IPS-NIHi11 (cell line): Measurements from ENCODE around the gene GSK3B.
A peak's percentile ranks its signal among the peaks of the same experiment; 100 is the strongest.

Experiments
- DNase-seq: peaks from one replicate; pipeline ENCODE4 v3.0.0; 2012; ENCODE audit warnings: mixed read lengths, low spot score

GSK3B gene

GRCh38 chr3:120095979-120096426 lies 1.8 kb upstream of the GSK3B start:
- DNase-seq: no peak

- DNase-seq: peak; percentile 72
Measured at GRCh38 chr3:120095226-120095978, 1.2 kb upstream of the GSK3B start.

GRCh38 chr3:120094776-120095225 lies 554 bp upstream of the GSK3B start:
- DNase-seq: peak; percentile 88

GRCh38 chr3:120093119-120093910 lies 932 bp downstream of the GSK3B start:
- DNase-seq: no peak

- DNase-seq: no peak
Measured at GRCh38 chr3:120092474-120092873, 1.8 kb downstream of the GSK3B start.

GRCh38 chr3:120090422-120090821 lies 3.8 kb downstream of the GSK3B start:
- DNase-seq: no peak

GRCh38 chr3:120089089-120089488 lies 5.2 kb downstream of the GSK3B start:
- no peak for DNase-seq

GRCh38 chr3:120088622-120089021 lies 5.6 kb downstream of the GSK3B start:
- no peak for DNase-seq

GRCh38 chr3:120081719-120082118 lies 12.5 kb downstream of the GSK3B start:
- DNase-seq: no peak

GRCh38 chr3:120080836-120081235 lies 13.4 kb downstream of the GSK3B start:
- no peak for DNase-seq

GRCh38 chr3:120077731-120078130 lies 16.5 kb downstream of the GSK3B start:
- DNase-seq: no peak

- no peak for DNase-seq
Measured at GRCh38 chr3:120072867-120073525, 21.3 kb downstream of the GSK3B start.

- no peak for DNase-seq
Measured at GRCh38 chr3:120071259-120071658, 23.0 kb downstream of the GSK3B start.

- DNase-seq: no peak
Measured at GRCh38 chr3:120070263-120070981, 23.8 kb downstream of the GSK3B start.

GRCh38 chr3:120067083-120067482 lies 27.2 kb downstream of the GSK3B start:
- no peak for DNase-seq

- no peak for DNase-seq
Measured at GRCh38 chr3:120066634-120067033, 27.6 kb downstream of the GSK3B start.

- DNase-seq: no peak
Measured at GRCh38 chr3:120064641-120065040, 29.6 kb downstream of the GSK3B start.

- no peak for DNase-seq
Measured at GRCh38 chr3:120062474-120062873, 31.8 kb downstream of the GSK3B start.

GRCh38 chr3:120059081-120059864 lies 35.0 kb downstream of the GSK3B start:
- DNase-seq: no peak

GRCh38 chr3:120057626-120058025 lies 36.6 kb downstream of the GSK3B start:
- no peak for DNase-seq

GRCh38 chr3:120057029-120057428 lies 37.2 kb downstream of the GSK3B start:
- no peak for DNase-seq
